Astrocyte (in vitro differentiated cells and primary cell): ENCODE measurements around the gene CDH23. TPM values are rescaled to one million over a fixed set of nuclear protein-coding genes. Genes with fewer than 3 reads are reported as not detected.

Experiments
- DNase-seq: peaks from one replicate; pipeline ENCODE4 v3.0.0-alpha.2; 2010; ENCODE audit warnings: low read depth
- FAIRE-seq: peaks from 2 replicates; lab custom pipeline; 2011; peaks lifted over from hg19 to GRCh38; lab: Jason Lieb, UNC
- H2AFZ ChIP-seq: 2 replicates; pipeline ENCODE4 v1.6.0; 2012; ENCODE audit warnings: low read depth, low read length, inconsistent platforms
- H3K27ac ChIP-seq: 2 replicates; pipeline ENCODE4 v1.5.1; 2011; ENCODE audit warnings: low read depth, low read length, inconsistent platforms
- H3K27me3 ChIP-seq: 2 replicates; pipeline ENCODE4 v1.6.0; 2011; ENCODE audit warnings: low read length, inconsistent platforms; ENCODE audit not compliant: insufficient read depth
- H3K36me3 ChIP-seq: 2 replicates; pipeline ENCODE4 v1.5.1; 2011; ENCODE audit warnings: low read length, inconsistent platforms; ENCODE audit not compliant: insufficient read depth
- H3K4me1 ChIP-seq: 2 replicates; pipeline ENCODE4 v1.5.1; 2011; ENCODE audit warnings: low read length, inconsistent platforms; ENCODE audit not compliant: insufficient read depth
- H3K4me2 ChIP-seq: 2 replicates; pipeline ENCODE4 v1.6.0; 2012; ENCODE audit warnings: low read length, inconsistent platforms
- H3K4me3 ChIP-seq: 2 replicates; pipeline ENCODE4 v1.5.1; 2011; ENCODE audit warnings: low read depth, mild to moderate bottlenecking, low read length, inconsistent platforms; ENCODE audit not compliant: insufficient read depth
- H3K79me2 ChIP-seq: 2 replicates; pipeline ENCODE4 v1.6.0; 2012; ENCODE audit warnings: mild to moderate bottlenecking, low read length, inconsistent platforms; ENCODE audit not compliant: insufficient read depth
- H3K9ac ChIP-seq: 2 replicates; pipeline ENCODE4 v1.6.0; 2012; ENCODE audit warnings: mild to moderate bottlenecking, low read length, inconsistent platforms
- H3K9me3 ChIP-seq: 2 replicates; pipeline ENCODE4 v1.5.1; 2012; ENCODE audit warnings: low read depth, mild to moderate bottlenecking, low read length, inconsistent platforms; ENCODE audit not compliant: insufficient read depth
- H4K20me1 ChIP-seq: 2 replicates; pipeline ENCODE4 v1.6.0; 2012; ENCODE audit warnings: low read length, inconsistent platforms; ENCODE audit not compliant: insufficient read depth
- H3K27ac Mint-ChIP-seq: one replicate; pipeline ENCODE4 v1.8.0; 2021; ENCODE audit warnings: mild to moderate bottlenecking, mixed read lengths; ENCODE audit not compliant: unreplicated experiment
- H3K27me3 Mint-ChIP-seq: one replicate; pipeline ENCODE4 v1.8.0; 2021; ENCODE audit warnings: low read depth, mixed read lengths; ENCODE audit not compliant: unreplicated experiment
- H3K36me3 Mint-ChIP-seq: one replicate; pipeline ENCODE4 v1.8.0; 2021; ENCODE audit warnings: low read depth, mixed read lengths; ENCODE audit not compliant: unreplicated experiment
- H3K4me1 Mint-ChIP-seq: one replicate; pipeline ENCODE4 v1.8.0; 2021; ENCODE audit warnings: low read depth, mixed read lengths; ENCODE audit not compliant: unreplicated experiment
- H3K4me3 Mint-ChIP-seq: one replicate; pipeline ENCODE4 v1.8.0; 2021; ENCODE audit warnings: mild to moderate bottlenecking, moderate library complexity, mixed read lengths; ENCODE audit not compliant: unreplicated experiment
- H3K9me3 Mint-ChIP-seq: one replicate; pipeline ENCODE4 v1.8.0; 2021; ENCODE audit warnings: mild to moderate bottlenecking, mixed read lengths; ENCODE audit not compliant: unreplicated experiment
- EZH2 ChIP-seq: IDR thresholded peaks from 2 replicates; pipeline ENCODE4 v1.6.1; 2012; ENCODE audit warnings: mild to moderate bottlenecking, low read length, inconsistent platforms; ENCODE audit not compliant: insufficient read depth
- total RNA-seq: library from RNA; stranded (reverse); gene quantifications from 2 replicates; pipeline ENCODE4 v1.2.1, GENCODE V29; 2021
- TF ChIP-seq, protein P1 (sequence below): IDR thresholded peaks from 2 replicates; pipeline ENCODE4 v1.5.1; 2011; ENCODE audit warnings: low read depth, mild to moderate bottlenecking, inconsistent platforms, low read length, moderate library complexity; ENCODE audit not compliant: insufficient read depth

The CDH23 gene
- total RNA-seq, 1 donor from 2014 or later, result not detected

DNA sequence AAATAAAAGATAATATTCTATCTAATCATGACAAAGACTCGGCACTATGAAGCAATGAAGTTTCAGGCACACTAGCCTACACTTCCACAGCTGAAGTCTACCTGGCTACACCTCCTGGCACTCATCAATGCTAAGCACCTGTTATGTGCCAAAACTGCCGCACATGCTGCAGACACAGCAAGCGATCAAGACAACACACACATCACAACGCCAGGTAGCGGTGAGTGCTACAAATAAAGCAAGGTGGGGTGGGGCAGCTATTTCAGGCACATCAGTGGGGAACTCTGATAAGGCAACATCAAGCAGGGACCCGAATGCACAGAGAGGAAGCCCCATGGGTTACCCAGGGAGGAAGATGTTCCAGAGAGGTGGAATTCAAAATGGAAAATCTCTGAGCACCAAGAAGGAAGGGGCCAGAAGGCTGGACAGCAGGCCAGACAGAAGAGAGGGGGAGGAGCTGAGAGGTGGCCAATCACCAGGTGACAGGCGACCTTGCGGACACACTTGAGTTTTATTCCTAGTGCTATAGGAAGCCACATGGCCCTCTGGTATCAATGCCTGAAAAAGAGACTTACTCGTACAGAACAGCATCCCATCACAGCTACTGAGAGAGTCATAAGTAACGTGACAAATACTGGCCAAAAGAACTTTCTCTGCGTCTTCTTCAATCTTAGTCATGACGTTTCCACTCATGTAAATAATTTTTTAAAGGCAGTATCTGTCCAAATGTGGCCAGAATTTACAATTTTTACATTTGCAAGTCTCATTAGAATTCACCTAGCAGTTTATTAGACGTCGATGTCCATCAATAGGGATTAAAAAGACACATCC lies 446.4 kb downstream of the CDH23 start:
- no peak for TF ChIP-seq EZH2
- TF ChIP-seq, protein P1, sequence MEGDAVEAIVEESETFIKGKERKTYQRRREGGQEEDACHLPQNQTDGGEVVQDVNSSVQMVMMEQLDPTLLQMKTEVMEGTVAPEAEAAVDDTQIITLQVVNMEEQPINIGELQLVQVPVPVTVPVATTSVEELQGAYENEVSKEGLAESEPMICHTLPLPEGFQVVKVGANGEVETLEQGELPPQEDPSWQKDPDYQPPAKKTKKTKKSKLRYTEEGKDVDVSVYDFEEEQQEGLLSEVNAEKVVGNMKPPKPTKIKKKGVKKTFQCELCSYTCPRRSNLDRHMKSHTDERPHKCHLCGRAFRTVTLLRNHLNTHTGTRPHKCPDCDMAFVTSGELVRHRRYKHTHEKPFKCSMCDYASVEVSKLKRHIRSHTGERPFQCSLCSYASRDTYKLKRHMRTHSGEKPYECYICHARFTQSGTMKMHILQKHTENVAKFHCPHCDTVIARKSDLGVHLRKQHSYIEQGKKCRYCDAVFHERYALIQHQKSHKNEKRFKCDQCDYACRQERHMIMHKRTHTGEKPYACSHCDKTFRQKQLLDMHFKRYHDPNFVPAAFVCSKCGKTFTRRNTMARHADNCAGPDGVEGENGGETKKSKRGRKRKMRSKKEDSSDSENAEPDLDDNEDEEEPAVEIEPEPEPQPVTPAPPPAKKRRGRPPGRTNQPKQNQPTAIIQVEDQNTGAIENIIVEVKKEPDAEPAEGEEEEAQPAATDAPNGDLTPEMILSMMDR, result no peak
- Histone ChIP-seq H3K27me3 (no peaks in the 10 kb centered on the region), H3K4me2 (no peak overlapping the region), H3K4me1 (peaks cover 34% of the 10 kb centered on the region), H3K36me3 (no peaks in the 10 kb centered on the region), H3K9me3 (no peaks in the 10 kb centered on the region), H3K27ac (no peak overlapping the region), H2AFZ (no peak overlapping the region), H3K79me2 (peaks cover 96% of the 10 kb centered on the region), H4K20me1 (peaks cover 97% of the 10 kb centered on the region), H3K9ac (no peak overlapping the region), H3K4me3 (no peak overlapping the region)
- FAIRE-seq (no peak), DNase-seq (no peak)
- no peaks in the 10 kb centered on the region for H3K27me3 Mint-ChIP-seq
- H3K36me3 Mint-ChIP-seq, result peaks cover 4% of the 10 kb centered on the region
- no peak overlapping the region for H3K4me3 Mint-ChIP-seq
- H3K27ac Mint-ChIP-seq, result no peak overlapping the region
- H3K9me3 Mint-ChIP-seq, result no peaks in the 10 kb centered on the region
- peaks cover 34% of the 10 kb centered on the region for H3K4me1 Mint-ChIP-seq

DNA sequence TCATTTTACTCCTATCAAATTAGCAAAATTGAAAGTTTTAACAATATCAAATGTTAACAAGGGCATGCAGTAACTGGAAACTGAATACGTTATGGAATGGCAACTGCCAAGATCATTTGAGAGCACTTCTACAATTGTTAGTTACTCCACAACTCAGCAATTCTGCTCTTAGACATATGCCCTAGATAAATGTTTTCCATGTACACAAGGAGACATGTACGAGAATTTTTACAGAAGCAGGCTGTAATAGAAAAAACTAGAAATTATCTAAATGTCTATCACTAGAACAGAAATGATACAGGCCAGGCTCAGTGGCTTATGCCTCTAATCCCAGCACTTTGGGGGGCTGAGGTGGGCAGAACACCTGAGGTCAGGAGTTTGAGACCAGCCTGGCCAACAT lies 447.4 kb downstream of the CDH23 start:
- Histone ChIP-seq H3K27ac (no peak overlapping the region), H4K20me1 (peaks cover 97% of the 10 kb centered on the region), H3K4me2 (no peak overlapping the region), H2AFZ (no peak overlapping the region), H3K9me3 (no peaks in the 10 kb centered on the region), H3K36me3 (no peaks in the 10 kb centered on the region), H3K4me1 (peaks cover 34% of the 10 kb centered on the region), H3K27me3 (no peaks in the 10 kb centered on the region), H3K9ac (no peak overlapping the region), H3K79me2 (peaks cover 96% of the 10 kb centered on the region), H3K4me3 (no peak overlapping the region)
- Mint-ChIP-seq H3K36me3 (peaks cover 4% of the 10 kb centered on the region), H3K4me3 (no peak overlapping the region), H3K27me3 (no peaks in the 10 kb centered on the region), H3K9me3 (no peaks in the 10 kb centered on the region), H3K4me1 (peaks cover 34% of the 10 kb centered on the region), H3K27ac (no peak overlapping the region)
- DNase-seq, result no peak
- FAIRE-seq, result no peak
- no peak for TF ChIP-seq EZH2
- TF ChIP-seq, protein P1, result no peak

- Mint-ChIP-seq H3K4me1 (peaks cover 33% of the 10 kb centered on the region), H3K4me3 (no peak overlapping the region)
- no peak for DNase-seq
Measured at GRCh38 chr10:71844695-71845094, 448.0 kb downstream of the CDH23 start.

More at GRCh38 chr10:71844695-71845094, 448.0 kb downstream of the CDH23 start:
- H3K36me3 ChIP-seq, result no peaks in the 10 kb centered on the region
- H3K27ac ChIP-seq, result no peak overlapping the region
- H3K4me2 ChIP-seq, result no peak overlapping the region
- Mint-ChIP-seq H3K27ac (no peak overlapping the region), H3K9me3 (no peaks in the 10 kb centered on the region), H3K27me3 (no peaks in the 10 kb centered on the region), H3K36me3 (peaks cover 4% of the 10 kb centered on the region)
- TF ChIP-seq, protein P1, result no peak
- no peak for TF ChIP-seq EZH2
- no peak overlapping the region for H3K4me3 ChIP-seq
- H3K4me1 ChIP-seq, result peaks cover 34% of the 10 kb centered on the region
- H3K79me2 ChIP-seq, result peaks cover 96% of the 10 kb centered on the region
- no peaks in the 10 kb centered on the region for H3K27me3 ChIP-seq
- no peaks in the 10 kb centered on the region for H3K9me3 ChIP-seq
- H2AFZ ChIP-seq, result no peak overlapping the region
- peaks cover 97% of the 10 kb centered on the region for H4K20me1 ChIP-seq
- FAIRE-seq, result no peak
- H3K9ac ChIP-seq, result no peak overlapping the region
